HG03066 (cell line): Measurements from ENCODE around the gene AKAP12.
"Not testable (repeated sequence)": the region's sequence is repeated elsewhere in the genome, so short reads cannot be mapped to it uniquely, and the experiment has no call there.

Experiments
- ATAC-seq: cut with Tn5 transposase; IDR thresholded peaks from one replicate; pipeline ENCODE4 v1.9.1; 2021; ENCODE audit warnings: low read depth; ENCODE audit not compliant: unreplicated experiment

The AKAP12 gene

DNA sequence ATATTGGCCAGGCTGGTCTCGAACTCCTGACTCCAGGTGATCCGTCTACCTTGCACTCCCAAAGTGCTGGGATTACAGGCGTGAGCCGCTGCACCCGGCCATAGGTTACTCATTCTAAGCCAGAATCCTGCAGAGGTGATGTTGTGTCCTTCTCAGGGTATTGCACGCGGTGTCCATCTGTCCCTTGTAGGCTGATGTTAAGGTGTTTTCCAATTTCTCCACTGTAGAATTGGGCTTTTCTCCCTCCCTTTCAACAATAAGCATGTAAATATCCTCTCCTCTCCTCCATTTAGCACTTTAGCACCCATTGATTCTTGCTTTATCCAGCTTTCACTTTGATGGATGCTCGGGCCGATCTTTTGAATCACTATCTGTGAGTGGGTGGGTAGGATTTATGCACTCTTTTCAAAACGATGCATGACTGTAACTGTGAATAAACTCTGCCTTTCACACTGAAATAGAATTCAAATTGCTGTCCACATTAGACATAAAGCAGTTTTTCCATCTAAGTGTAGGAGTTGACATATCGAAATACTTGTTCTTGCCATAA is 99.0 kb downstream of the AKAP12 start:
- no peak for ATAC-seq

DNA sequence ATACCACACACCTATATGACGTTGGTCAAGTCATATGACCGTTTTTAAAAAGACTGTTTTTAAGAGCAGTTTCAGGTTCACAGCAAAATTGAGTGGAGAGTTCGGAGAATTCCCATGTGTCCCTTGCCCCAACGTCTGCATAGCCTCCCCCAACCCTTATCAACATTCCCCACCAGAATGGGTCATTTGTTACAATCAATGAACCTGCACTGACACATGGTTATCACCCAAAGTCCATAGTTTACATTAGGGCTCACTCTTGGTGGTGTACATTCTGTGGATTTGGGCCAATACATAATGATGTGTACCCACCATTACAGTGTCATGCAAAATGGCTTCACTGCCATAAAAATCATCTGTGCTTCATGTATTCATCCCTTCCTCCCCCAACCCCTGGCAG is 99.6 kb downstream of the AKAP12 start:
- ATAC-seq = no peak

DNA sequence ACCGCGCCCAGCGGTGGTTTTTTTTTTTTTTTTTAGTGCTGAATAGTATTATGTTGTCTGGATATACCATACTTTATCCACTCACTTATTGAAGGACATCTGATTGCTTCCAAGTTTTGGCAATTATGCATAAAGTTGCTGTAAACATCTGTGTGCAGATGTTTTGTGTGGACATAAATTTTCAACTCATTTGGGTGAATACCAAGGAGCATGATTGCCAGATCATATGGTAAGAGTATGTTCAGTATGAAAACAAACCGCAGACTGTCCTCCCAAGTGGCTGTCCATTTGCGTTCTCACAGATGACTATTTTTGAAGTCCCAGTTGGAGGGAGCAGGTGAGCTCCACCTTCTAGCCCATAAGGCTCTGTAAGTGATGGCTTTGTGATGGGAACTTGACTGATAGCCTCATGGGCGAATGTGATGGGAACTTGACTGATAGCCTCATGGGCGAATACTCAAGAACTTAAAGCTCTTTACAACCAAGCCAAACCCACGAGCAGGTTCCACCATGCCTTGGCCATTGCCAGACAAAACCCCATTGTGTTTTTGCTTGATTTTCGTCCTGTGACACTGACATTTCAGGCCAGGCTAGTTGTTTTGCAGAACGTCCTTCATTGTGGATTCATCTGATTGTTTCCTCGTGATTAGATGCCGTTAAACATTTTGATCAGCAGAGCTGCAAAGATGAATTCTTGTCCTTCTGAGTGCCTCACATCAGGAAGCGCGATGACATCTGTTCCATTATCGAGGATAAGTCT is 100.6 kb downstream of the AKAP12 start:
- no peak for ATAC-seq

DNA sequence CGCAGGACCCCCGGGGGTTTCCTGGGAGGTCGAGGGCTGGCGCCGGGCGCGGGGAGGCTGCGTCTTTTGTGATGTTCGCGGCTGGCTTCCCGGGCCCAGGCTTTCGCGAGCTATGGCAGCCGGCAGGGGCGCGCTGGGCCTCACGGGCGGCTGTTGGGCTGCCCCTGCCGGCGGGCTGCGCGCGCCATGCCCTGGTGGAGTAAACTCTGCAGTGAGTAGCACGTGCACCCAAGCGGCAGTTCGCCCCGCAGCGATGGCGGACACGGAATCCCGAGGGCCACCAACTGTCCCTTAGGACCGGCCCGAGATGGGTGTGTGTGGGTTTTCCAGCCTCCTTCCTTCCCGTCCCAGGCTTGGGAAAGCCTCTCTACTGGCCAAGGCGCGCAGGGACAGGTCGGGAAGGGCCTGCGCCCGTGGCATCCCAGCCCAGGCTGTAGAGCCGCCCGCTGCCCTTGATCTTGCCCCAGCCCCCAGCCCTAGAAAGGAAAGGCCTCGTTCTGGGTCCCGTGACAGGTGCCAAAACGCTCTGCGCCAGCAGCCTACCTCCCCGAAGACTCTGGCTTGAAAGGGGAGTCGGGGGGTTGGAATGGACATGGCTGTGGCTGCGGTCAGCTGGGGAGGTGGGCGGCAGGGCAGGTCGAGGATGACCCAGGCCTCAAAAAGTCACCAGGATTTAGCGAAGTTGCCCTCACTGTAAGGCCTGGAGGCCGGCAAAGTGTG is 101.9 kb downstream of the AKAP12 start:
- no peak for ATAC-seq

DNA sequence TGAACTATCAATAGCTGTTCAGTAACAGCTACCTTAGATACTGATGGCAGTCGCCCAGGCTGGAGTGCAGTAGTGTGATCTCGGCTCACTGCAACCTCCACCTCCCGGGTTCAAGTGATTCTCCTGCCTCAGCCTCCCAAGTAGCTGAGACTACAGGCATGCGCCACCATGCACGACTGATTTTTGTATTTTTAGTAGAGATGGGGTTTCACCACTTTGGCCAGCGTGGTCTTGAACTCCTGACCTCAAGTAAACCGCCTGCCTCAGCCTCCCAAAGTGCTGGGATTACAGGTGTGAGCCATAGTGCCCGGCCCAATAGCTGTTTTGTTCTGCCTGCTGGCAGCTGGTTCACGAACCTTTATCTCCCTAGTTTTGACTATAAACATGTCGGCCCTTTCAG is 103.0 kb downstream of the AKAP12 start:
- not testable (repeated sequence) for ATAC-seq

DNA sequence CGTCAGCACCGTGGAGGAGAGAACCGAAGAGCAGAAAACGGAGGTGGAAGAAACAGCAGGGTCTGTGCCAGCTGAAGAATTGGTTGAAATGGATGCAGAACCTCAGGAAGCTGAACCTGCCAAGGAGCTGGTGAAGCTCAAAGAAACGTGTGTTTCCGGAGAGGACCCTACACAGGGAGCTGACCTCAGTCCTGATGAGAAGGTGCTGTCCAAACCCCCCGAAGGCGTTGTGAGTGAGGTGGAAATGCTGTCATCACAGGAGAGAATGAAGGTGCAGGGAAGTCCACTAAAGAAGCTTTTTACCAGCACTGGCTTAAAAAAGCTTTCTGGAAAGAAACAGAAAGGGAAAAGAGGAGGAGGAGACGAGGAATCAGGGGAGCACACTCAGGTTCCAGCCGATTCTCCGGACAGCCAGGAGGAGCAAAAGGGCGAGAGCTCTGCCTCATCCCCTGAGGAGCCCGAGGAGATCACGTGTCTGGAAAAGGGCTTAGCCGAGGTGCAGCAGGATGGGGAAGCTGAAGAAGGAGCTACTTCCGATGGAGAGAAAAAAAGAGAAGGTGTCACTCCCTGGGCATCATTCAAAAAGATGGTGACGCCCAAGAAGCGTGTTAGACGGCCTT is 110.0 kb downstream of the AKAP12 start:
- ATAC-seq = no peak

DNA sequence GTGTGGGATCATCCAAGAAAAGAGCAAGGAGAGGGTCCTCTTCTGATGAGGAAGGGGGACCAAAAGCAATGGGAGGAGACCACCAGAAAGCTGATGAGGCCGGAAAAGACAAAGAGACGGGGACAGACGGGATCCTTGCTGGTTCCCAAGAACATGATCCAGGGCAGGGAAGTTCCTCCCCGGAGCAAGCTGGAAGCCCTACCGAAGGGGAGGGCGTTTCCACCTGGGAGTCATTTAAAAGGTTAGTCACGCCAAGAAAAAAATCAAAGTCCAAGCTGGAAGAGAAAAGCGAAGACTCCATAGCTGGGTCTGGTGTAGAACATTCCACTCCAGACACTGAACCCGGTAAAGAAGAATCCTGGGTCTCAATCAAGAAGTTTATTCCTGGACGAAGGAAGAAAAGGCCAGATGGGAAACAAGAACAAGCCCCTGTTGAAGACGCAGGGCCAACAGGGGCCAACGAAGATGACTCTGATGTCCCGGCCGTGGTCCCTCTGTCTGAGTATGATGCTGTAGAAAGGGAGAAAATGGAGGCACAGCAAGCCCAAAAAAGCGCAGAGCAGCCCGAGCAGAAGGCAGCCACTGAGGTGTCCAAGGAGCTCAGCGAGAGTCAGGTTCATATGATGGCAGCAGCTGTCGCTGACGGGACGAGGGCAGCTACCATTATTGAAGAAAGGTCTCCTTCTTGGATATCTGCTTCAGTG is 110.8 kb downstream of the AKAP12 start:
- ATAC-seq = no peak

DNA sequence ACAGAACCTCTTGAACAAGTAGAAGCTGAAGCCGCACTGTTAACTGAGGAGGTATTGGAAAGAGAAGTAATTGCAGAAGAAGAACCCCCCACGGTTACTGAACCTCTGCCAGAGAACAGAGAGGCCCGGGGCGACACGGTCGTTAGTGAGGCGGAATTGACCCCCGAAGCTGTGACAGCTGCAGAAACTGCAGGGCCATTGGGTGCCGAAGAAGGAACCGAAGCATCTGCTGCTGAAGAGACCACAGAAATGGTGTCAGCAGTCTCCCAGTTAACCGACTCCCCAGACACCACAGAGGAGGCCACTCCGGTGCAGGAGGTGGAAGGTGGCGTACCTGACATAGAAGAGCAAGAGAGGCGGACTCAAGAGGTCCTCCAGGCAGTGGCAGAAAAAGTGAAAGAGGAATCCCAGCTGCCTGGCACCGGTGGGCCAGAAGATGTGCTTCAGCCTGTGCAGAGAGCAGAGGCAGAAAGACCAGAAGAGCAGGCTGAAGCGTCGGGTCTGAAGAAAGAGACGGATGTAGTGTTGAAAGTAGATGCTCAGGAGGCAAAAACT is 111.5 kb downstream of the AKAP12 start:
- ATAC-seq = no peak

DNA sequence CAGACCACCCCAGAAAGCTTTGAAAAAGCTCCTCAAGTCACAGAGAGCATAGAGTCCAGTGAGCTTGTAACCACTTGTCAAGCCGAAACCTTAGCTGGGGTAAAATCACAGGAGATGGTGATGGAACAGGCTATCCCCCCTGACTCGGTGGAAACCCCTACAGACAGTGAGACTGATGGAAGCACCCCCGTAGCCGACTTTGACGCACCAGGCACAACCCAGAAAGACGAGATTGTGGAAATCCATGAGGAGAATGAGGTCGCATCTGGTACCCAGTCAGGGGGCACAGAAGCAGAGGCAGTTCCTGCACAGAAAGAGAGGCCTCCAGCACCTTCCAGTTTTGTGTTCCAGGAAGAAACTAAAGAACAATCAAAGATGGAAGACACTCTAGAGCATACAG is 112.0 kb downstream of the AKAP12 start:
- ATAC-seq = no peak

DNA sequence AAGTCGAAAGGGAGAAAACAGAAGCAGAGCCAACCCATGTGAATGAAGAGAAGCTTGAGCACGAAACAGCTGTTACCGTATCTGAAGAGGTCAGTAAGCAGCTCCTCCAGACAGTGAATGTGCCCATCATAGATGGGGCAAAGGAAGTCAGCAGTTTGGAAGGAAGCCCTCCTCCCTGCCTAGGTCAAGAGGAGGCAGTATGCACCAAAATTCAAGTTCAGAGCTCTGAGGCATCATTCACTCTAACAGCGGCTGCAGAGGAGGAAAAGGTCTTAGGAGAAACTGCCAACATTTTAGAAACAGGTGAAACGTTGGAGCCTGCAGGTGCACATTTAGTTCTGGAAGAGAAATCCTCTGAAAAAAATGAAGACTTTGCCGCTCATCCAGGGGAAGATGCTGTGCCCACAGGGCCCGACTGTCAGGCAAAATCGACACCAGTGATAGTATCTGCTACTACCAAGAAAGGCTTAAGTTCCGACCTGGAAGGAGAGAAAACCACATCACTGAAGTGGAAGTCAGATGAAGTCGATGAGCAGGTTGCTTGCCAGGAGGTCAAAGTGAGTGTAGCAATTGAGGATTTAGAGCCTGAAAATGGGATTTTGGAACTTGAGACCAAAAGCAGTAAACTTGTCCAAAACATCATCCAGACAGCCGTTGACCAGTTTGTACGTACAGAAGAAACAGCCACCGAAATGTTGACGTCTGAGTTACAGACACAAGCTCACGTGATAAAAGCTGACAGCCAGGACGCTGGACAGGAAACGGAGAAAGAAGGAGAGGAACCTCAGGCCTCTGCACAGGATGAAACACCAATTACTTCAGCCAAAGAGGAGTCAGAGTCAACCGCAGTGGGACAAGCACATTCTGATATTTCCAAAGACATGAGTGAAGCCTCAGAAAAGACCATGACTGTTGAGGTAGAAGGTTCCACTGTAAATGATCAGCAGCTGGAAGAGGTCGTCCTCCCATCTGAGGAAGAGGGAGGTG is 112.9 kb downstream of the AKAP12 start:
- no peak for ATAC-seq

DNA sequence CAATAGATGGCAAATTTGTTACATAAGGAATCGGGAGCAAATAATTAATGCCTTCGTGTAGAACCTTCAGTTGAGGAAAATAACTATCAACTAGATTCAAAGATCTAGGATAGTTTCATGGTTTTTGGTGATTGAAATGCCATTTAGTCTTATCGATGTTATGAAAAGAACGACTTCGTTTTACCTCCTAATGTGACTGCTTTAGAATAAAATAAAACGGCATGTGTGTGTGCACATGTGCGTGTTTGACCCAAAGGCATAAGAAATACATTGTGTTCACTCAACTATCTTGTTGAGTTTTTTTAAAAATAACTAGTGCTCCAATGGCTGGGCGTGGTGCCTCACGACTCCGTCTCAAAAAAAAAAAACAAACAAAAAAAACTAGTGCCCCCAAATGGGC is 114.0 kb downstream of the AKAP12 start:
- no peak for ATAC-seq

DNA sequence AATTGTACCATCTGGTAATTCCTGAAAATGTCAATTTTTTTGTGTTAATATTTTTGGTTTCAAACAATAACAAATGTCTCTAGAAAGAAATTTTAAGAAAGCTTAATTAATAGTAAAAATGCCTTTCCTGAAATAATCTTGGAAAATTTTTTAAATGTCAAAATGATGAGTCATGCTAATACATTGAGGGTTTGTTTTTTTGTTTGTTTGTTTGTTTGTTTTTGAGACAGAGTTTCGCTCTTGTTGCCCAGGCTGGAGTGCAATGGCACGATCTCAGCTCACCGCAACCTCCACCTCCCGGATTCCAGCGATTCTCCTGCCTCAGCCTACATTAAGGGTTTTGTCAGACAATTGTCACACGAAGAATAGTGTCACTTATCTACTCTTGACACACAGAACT is 117.2 kb downstream of the AKAP12 start:
- not testable (repeated sequence) for ATAC-seq

DNA sequence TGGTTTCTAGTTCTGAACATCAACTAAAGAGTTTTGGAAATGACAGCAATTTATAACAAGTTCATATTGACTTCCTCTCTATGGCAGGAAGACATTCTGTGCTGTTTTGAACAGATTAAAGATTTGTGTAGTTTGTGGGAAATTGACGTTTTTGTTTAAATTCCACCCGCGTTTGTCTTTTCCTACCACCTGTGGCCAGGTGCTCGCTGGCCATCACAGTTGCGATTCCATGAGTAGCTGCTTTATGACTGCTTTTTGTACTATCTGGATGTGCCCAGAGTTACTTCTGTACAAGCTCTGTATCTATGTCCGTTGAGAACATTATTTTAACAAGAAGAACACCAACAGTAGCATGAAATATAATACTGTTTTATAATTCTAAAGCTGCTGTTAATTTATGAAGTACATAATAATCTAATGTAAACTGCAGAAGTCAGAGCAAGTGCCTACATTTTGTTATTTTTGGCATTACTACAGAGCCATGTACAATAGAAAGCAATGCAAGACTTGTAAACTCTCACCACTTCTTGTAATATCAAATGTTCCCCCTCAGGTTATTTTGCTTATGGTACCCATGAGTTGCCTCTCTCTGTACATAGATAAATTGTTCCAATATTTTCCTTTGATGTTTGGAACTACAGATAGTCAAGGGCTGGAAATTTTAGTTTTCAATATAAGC is 118.1 kb downstream of the AKAP12 start:
- ATAC-seq = no peak

DNA sequence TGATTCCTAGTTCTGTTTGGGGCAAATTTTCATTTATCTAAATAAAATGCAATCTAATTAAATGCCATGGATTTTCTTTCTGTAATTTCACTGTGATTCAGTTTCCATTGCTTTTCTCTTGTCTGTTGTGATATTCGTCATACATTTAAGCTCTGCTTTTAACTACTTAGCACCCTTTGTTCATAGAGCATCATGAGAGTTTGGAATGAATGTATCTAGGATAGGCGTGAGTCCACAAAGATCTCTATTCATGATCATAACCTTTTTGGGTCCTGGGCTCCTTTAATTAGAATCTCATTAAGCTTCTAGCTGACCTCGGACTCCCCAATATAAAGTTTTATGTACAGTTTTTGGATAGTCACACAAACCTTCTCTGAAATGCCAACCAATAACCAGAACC is 118.7 kb downstream of the AKAP12 start:
- no peak for ATAC-seq

DNA sequence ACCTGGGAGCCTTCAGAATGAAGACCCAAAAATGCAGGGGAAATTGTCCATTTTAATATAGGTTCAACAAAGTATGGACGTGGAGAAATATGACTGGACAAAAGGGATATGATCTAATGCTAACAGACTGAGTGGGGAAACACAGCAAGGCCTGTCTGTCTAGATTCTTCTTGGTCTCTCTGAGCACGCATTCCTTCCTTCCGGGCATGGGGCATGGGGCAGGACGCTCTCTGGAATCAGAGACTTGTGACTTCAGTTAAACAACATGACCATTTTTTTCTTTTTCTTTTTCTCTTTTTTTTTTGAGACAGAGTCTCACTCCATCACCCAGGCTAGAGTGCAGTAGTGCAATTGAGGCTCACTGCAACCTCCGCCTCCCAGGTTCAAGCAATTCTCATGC is 119.7 kb downstream of the AKAP12 start:
- no peak for ATAC-seq

DNA sequence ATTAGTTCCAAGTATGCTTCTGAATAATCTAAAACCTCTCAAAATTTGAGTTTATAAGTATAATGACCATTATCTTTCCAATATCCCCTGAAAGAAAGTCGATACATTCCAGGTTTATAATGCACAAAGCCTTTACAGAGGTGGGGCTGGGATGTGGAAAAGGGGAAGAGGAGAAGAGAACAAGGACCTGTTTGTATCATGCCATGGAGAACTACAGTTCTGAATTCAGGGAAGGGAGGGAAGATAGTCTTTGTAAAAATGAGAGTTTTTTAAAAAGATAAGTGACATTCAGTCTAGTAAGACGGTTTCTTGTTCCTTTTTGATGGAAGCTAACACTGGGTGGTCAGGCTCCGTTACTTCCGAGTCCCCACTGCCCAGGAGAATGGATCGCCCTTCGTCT is 125.5 kb downstream of the AKAP12 start:
- no peak for ATAC-seq

DNA sequence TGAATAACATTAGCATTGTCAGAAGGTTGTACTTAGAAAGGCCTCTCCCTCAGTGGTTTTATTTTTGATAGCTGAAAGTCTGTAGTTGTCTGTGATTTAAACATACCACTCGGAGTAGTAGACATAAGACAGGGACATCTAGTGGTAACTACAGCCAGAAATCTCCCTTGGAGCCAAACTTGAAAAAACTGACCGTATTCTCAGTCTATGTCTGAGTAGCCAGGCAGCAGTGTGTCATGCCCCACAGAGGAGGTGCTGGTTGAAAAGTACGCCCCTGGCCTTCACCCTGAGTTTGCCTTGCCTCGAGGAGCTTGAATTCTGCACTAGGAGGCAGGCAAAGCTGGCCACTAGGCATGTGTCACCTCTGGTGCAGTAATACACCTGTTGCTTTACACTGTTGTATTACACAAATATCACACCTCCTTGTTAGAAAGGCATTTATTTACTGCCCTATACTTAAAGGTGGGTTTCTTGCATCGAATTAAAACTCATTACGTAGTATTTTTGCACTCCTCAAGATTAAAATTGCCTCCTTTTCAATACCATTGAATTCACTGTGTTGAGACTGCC is 130.8 kb downstream of the AKAP12 start:
- no peak for ATAC-seq

DNA sequence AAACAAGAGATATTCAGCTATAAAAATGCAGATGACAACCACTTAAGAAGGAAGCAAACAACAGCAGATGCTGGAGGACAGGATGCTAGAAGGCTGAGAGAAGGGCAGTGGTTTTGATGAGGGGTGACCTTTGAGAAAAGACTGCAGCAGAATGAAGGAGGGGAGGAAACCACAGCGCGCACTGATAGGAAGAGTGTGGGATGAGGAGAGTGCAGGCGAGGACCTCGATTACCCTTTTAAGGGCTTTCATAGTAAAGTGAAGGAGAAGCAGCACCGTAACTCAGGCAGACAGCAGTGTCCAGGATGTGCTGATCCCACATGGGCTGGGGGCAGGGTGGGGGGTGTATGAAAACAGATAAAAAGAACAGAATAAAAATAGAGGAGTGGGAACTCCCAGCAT is 132.4 kb downstream of the AKAP12 start:
- no peak for ATAC-seq
